Upper lobe of left lung (tissue), 4 donors: ENCODE data around the gene CCR5AS.

Source experiments
- POLR2A ChIP-seq, 4 donors: fragments of 450-650 bp; IDR thresholded peaks; one replicate each; pipeline ENCODE4 v1.5.1; 2016 to 2017; ENCODE audit warnings: antibody characterized with exemption in 4 of 4, mild to moderate bottlenecking in 2 of 4
- POLR2AphosphoS5 ChIP-seq, 2 donors: sonication (generic); formaldehyde crosslinking; IDR thresholded peaks; one replicate each; pipeline ENCODE4 v1.5.1; 2017; ENCODE audit warnings: antibody characterized with exemption in 2 of 2
- TF ChIP-seq, protein P1 (sequence below), 6 experiments: fragments of 450-650 bp in 4 of 6; fragments of 200-600 bp in 2 of 6; sonication (generic) in 2 of 6; IDR thresholded peaks; one replicate each; pipeline ENCODE4 v1.5.1; 2016 to 2019; ENCODE audit warnings: antibody characterized with exemption in 6 of 6

DNA sequence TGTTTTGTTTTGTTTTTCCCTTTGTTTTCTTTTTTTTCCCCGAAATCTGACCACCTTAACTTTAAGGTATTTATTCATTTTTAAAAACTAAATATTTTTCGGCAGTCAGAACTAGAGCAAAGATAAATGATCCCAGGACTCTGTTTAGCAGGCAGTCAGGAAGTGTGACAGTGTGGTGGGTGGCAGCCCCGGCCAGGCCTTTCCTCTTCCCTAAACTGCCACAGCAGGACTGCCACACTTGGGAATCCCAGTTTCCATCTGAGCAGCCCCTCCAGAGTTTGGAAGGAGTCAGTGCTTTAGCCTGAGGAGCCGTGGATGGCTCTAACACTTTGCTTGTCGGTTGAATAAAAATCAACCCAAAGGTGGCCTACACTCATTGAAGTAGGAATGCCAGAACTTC, 7.1 kb upstream of the CCR5AS start:
- TF ChIP-seq, protein P1, sequence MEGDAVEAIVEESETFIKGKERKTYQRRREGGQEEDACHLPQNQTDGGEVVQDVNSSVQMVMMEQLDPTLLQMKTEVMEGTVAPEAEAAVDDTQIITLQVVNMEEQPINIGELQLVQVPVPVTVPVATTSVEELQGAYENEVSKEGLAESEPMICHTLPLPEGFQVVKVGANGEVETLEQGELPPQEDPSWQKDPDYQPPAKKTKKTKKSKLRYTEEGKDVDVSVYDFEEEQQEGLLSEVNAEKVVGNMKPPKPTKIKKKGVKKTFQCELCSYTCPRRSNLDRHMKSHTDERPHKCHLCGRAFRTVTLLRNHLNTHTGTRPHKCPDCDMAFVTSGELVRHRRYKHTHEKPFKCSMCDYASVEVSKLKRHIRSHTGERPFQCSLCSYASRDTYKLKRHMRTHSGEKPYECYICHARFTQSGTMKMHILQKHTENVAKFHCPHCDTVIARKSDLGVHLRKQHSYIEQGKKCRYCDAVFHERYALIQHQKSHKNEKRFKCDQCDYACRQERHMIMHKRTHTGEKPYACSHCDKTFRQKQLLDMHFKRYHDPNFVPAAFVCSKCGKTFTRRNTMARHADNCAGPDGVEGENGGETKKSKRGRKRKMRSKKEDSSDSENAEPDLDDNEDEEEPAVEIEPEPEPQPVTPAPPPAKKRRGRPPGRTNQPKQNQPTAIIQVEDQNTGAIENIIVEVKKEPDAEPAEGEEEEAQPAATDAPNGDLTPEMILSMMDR (IDR thresholded peaks at IDR 0.05): no peak
- TF ChIP-seq POLR2A (IDR thresholded peaks at IDR 0.05) (no peak), POLR2AphosphoS5 (IDR thresholded peaks at IDR 0.05) (no peak)
